IMR-90 (cell line): ENCODE data around the gene SLC39A6. TPM values are rescaled to one million over a fixed set of nuclear protein-coding genes. Genes with fewer than 3 reads are reported as not detected.

Experiments used
- ATAC-seq: fragments of 200-7000 bp; cut with Tn5 transposase; 2 replicates; pipeline ENCODE4 v1.9.1; 2020; ENCODE audit warnings: low read depth, mild to moderate bottlenecking, moderate library complexity
- BruUV-seq: library from RNA; stranded (reverse); fragments of 400-500 nt; replicated peaks from 2 replicates; lab custom pipeline; 2021; lab: Mats Ljungman, UMichigan
- CTCF ChIA-PET: fragments of 300-600 bp; formaldehyde crosslinking; extraction: SDS; loops from one replicate; lab custom pipeline; 2021; ENCODE audit warnings: antibody characterized with exemption; lab: Yijun Ruan, JAX
- POLR2A ChIA-PET: fragments of 300-600 bp; sonication (Branson Sonifier 250); formaldehyde crosslinking; loops from one replicate; lab custom pipeline; 2022; ENCODE audit warnings: antibody characterized with exemption; ENCODE audit not compliant: unreplicated experiment; lab: Charles Lee
- DNase-seq: peaks from one replicate; pipeline ENCODE4 v3.0.0; 2013
- H2AFZ ChIP-seq: replicated peaks from 2 replicates; pipeline ENCODE3; 2013; ENCODE audit warnings: low read length, mild to moderate bottlenecking; ENCODE audit not compliant: poor library complexity
- H2AK5ac ChIP-seq: 2 replicates; pipeline ENCODE4 v1.6.1; 2013; ENCODE audit warnings: low read depth, low read length, inconsistent platforms
- H2AK9ac ChIP-seq: replicated peaks from 2 replicates; pipeline ENCODE3; 2013; ENCODE audit warnings: mild to moderate bottlenecking, low read depth, low read length, moderate library complexity; ENCODE audit not compliant: poor library complexity
- H2BK120ac ChIP-seq: 2 replicates; pipeline ENCODE4 v1.6.1; 2013; ENCODE audit warnings: low read depth, low read length, inconsistent platforms
- H2BK15ac ChIP-seq: 3 replicates; pipeline ENCODE4 v1.6.1; 2013; ENCODE audit warnings: low read depth, low read length, inconsistent platforms
- H2BK20ac ChIP-seq: 2 replicates; pipeline ENCODE4 v1.6.1; 2013; ENCODE audit warnings: low read depth, mild to moderate bottlenecking, inconsistent platforms, low read length, moderate library complexity
- H2BK5ac ChIP-seq: 2 replicates; pipeline ENCODE4 v1.6.1; 2013; ENCODE audit warnings: mild to moderate bottlenecking, low read depth, low read length, inconsistent platforms; ENCODE audit not compliant: poor library complexity, severe bottlenecking
- H3K14ac ChIP-seq: replicated peaks from 2 replicates; pipeline ENCODE4 v1.6.1; 2013; ENCODE audit warnings: low read depth, low read length, inconsistent platforms
- H3K18ac ChIP-seq: 2 replicates; pipeline ENCODE4 v1.6.1; 2013; ENCODE audit warnings: low read depth, low read length, control low read depth
- H3K23ac ChIP-seq: 2 replicates; pipeline ENCODE4 v1.6.1; 2013; ENCODE audit warnings: low read depth, low read length, inconsistent platforms
- H3K27ac ChIP-seq: 2 replicates; pipeline ENCODE4 v1.5.1; 2013; ENCODE audit warnings: mild to moderate bottlenecking, control low read depth, low read length; ENCODE audit not compliant: insufficient read depth
- H3K27me3 ChIP-seq: 2 replicates; pipeline ENCODE4 v1.6.1; 2013; ENCODE audit warnings: low read length; ENCODE audit not compliant: control insufficient read depth, insufficient read depth
- H3K36me3 ChIP-seq: 2 replicates; pipeline ENCODE4 v1.6.1; 2013; ENCODE audit warnings: low read length, mixed read lengths; ENCODE audit not compliant: control insufficient read depth, insufficient read depth
- H3K4ac ChIP-seq: 2 replicates; pipeline ENCODE4 v1.6.1; 2013; ENCODE audit warnings: low read depth, low read length, inconsistent platforms
- H3K4me1 ChIP-seq: 2 replicates; pipeline ENCODE4 v1.6.1; 2013; ENCODE audit warnings: low read length, mixed read lengths; ENCODE audit not compliant: control insufficient read depth, insufficient read depth
- H3K4me2 ChIP-seq: 2 replicates; pipeline ENCODE4 v1.6.1; 2013; ENCODE audit warnings: low read depth, mild to moderate bottlenecking, control low read depth, low read length, moderate library complexity
- H3K4me3 ChIP-seq: 2 replicates; pipeline ENCODE4 v1.5.1; 2013; ENCODE audit warnings: low read depth, mild to moderate bottlenecking, control low read depth, low read length, moderate library complexity; ENCODE audit not compliant: insufficient read depth
- H3K56ac ChIP-seq: 2 replicates; pipeline ENCODE4 v1.6.1; 2013; ENCODE audit warnings: low read length, inconsistent platforms; ENCODE audit not compliant: insufficient read depth; ENCODE audit errors: extremely low read depth
- H3K79me1 ChIP-seq, 2 experiments: 2 replicates each; pipeline ENCODE4 v1.6.1; 2013; ENCODE audit warnings: low read length in 2 of 2, inconsistent platforms in 1 of 2, low read depth in 1 of 2
- H3K9ac ChIP-seq: 2 replicates; pipeline ENCODE4 v1.6.1; 2013; ENCODE audit warnings: low read depth, low read length, control low read depth
- H3K9me1 ChIP-seq: 2 replicates; pipeline ENCODE4 v1.6.1; 2013; ENCODE audit warnings: low read length, inconsistent platforms; ENCODE audit not compliant: insufficient read depth
- H3K9me3 ChIP-seq: 2 replicates; pipeline ENCODE4 v1.6.1; 2013; ENCODE audit warnings: low read length; ENCODE audit not compliant: control insufficient read depth, insufficient read depth
- H4K20me1 ChIP-seq: 2 replicates; pipeline ENCODE4 v1.6.1; 2013; ENCODE audit warnings: low read length, inconsistent platforms; ENCODE audit not compliant: insufficient read depth
- H4K5ac ChIP-seq: 2 replicates; pipeline ENCODE4 v1.6.1; 2013; ENCODE audit warnings: mild to moderate bottlenecking, low read depth, low read length, control low read depth
- H4K8ac ChIP-seq, 2 experiments: 2 replicates each; pipeline ENCODE4 v1.6.1; 2013; ENCODE audit warnings: low read depth in 2 of 2, low read length in 2 of 2, control low read depth in 1 of 2, inconsistent platforms in 1 of 2
- H4K91ac ChIP-seq: 2 replicates; pipeline ENCODE4 v1.6.1; 2013; ENCODE audit warnings: low read depth, low read length, inconsistent platforms; ENCODE audit not compliant: insufficient read depth
- BHLHE40 ChIP-seq: fragments of 150-350 bp; IDR thresholded peaks from 2 replicates; pipeline ENCODE4 v1.6.1; 2016; ENCODE audit warnings: mild to moderate bottlenecking, low read depth, low read length
- CEBPB ChIP-seq: IDR thresholded peaks from 2 replicates; pipeline ENCODE4 v1.6.1; 2012; ENCODE audit warnings: low read depth, low read length, improper control_type of control experiment
- CHD1 ChIP-seq: IDR thresholded peaks from 2 replicates; pipeline ENCODE4 v1.6.1; 2012; ENCODE audit warnings: low read depth, low read length, improper control_type of control experiment
- CTCF ChIP-seq: conservative IDR thresholded peaks from 2 replicates; pipeline ENCODE4 v1.5.1; 2012; ENCODE audit warnings: mild to moderate bottlenecking, low read depth, low read length, improper control_type of control experiment
- FOS ChIP-seq: fragments of 150-350 bp; IDR thresholded peaks from 2 replicates; pipeline ENCODE4 v1.6.1; 2016; ENCODE audit warnings: low read depth, low read length
- MAFK ChIP-seq: IDR thresholded peaks from 2 replicates; pipeline ENCODE4 v1.6.1; 2012; ENCODE audit warnings: low read depth, low read length, improper control_type of control experiment
- MAZ ChIP-seq: IDR thresholded peaks from 2 replicates; pipeline ENCODE4 v1.6.1; 2012; ENCODE audit warnings: low read depth, mild to moderate bottlenecking, low read length, improper control_type of control experiment, moderate library complexity, borderline replicate concordance
- MXI1 ChIP-seq: IDR thresholded peaks from 2 replicates; pipeline ENCODE4 v1.6.1; 2012; ENCODE audit warnings: low read depth, mild to moderate bottlenecking, low read length, moderate library complexity, borderline replicate concordance
- NFE2L2 ChIP-seq: fragments of 150-350 bp; IDR thresholded peaks from 2 replicates; pipeline ENCODE4 v1.6.1; 2016; ENCODE audit warnings: low read depth, mild to moderate bottlenecking, low read length
- POLR2A ChIP-seq: IDR thresholded peaks from 2 replicates; pipeline ENCODE4 v1.6.1; 2012; ENCODE audit warnings: mild to moderate bottlenecking, low read depth, low read length
- RAD21 ChIP-seq: IDR thresholded peaks from 2 replicates; pipeline ENCODE4 v1.6.1; 2012; ENCODE audit warnings: low read length, improper control_type of control experiment
- RCOR1 ChIP-seq: IDR thresholded peaks from 2 replicates; pipeline ENCODE4 v1.6.1; 2012; ENCODE audit warnings: mild to moderate bottlenecking, low read length, improper control_type of control experiment; ENCODE audit not compliant: insufficient replicate concordance
- RFX5 ChIP-seq: IDR thresholded peaks from 2 replicates; pipeline ENCODE4 v1.8.0; 2012; ENCODE audit warnings: low read depth, mild to moderate bottlenecking, low read length, moderate library complexity
- SMC3 ChIP-seq: fragments of 150-350 bp; IDR thresholded peaks from 2 replicates; pipeline ENCODE4 v1.6.1; 2016; ENCODE audit warnings: low read depth, mild to moderate bottlenecking, antibody characterized with exemption, low read length, moderate library complexity
- dilution Hi-C: fragments of 300-500 bp; cut with HindIII; formaldehyde crosslinking; loops from one replicate; pipeline ENCODE4 v1.14.3; 2018; ENCODE audit warnings: low sequenced_read_pairs; ENCODE audit not compliant: unreplicated experiment
- in situ Hi-C: fragments of 300-500 bp; cut with MboI; formaldehyde crosslinking; loops from 3 replicates; pipeline ENCODE4 v1.14.3; 2019; ENCODE audit warnings: low sequenced_read_pairs, inconsistent platforms, mixed read lengths
- intact Hi-C: fragments of 100-400 bp; cut with micrococcal nuclease; formaldehyde crosslinking; loops from 2 replicates; pipeline ENCODE4 v1.10.0; 2022
- polyA plus RNA-seq, 3 experiments: library from polyadenylated mRNA; depleted of rRNA; stranded (reverse); fragments of >200 nt; gene quantifications; 2 replicates each; pipeline ENCODE4 v1.2.3, GENCODE V29; 2012; ENCODE audit warnings: low replicate concordance in 1 of 3
- total RNA-seq: library from RNA; depleted of rRNA; stranded (reverse); fragments of >200 nt; gene quantifications from 2 replicates; pipeline ENCODE4 v1.2.3, GENCODE V29; 2012
- TF ChIP-seq, protein P1 (sequence below): fragments of 150-350 bp; IDR thresholded peaks from 2 replicates; pipeline ENCODE4 v1.6.1; 2017; ENCODE audit warnings: mild to moderate bottlenecking, antibody characterized with exemption, low read length, low read depth
- TF ChIP-seq, protein P2 (sequence below): fragments of 150-350 bp; IDR thresholded peaks from 2 replicates; pipeline ENCODE4 v1.6.1; 2016; ENCODE audit warnings: low read depth, mild to moderate bottlenecking, low read length, moderate library complexity, borderline replicate concordance

The SLC39A6 gene
- total and polyA plus RNA-seq, 2 of the 4 experiments (the other 2 are of a cell fraction): 48.7 to 91.9 TPM

DNA sequence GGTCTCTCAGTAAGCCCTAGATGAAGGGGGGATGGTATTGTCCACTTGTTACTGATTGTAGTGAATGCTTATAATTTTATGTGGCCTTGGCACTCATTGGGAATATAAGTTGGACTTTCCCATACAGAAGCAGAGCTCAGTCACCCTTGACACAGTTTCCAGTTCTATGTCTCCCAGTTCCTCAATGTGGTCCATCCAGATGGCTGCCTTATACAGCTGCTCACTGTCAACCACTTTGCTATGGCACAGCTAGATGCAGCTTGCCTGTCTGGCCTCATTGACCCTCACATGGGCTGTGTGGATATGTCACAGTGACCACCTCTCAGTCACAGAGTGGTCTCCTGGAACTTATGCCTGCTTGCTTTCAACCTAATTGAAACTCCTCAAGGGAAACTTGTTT, 21.7 kb downstream of the SLC39A6 start:
- H3K79me1 ChIP-seq: 0 out of 4 replicates have a peak, but pooled peaks cover 0 to 2% of the 10 kb centered on the region in 2 experiments
- no peak for ATAC-seq
- no peaks in the 10 kb centered on the region for H3K27me3 ChIP-seq
- H2BK5ac ChIP-seq: no peak overlapping the region
- H4K8ac ChIP-seq: no peak overlapping the region
- H3K9ac ChIP-seq: no peak overlapping the region
- no peaks in the 10 kb centered on the region for H3K9me3 ChIP-seq
- H2BK15ac ChIP-seq: no peak overlapping the region
- no peaks in the 10 kb centered on the region for H4K20me1 ChIP-seq
- H3K56ac ChIP-seq: no peak overlapping the region
- no peak overlapping the region for H2AK5ac ChIP-seq
- BruUV-seq: no TSS peak
- dilution Hi-C loops: no loop called here
- peaks cover 19% of the 10 kb centered on the region for H3K36me3 ChIP-seq
- H3K4me1 ChIP-seq: no peaks in the 10 kb centered on the region
- no peak overlapping the region for H3K4me2 ChIP-seq
- H3K9me1 ChIP-seq: peaks cover 8% of the 10 kb centered on the region; the same call in 1 of the 2 replicates
- H2AFZ ChIP-seq: no peak overlapping the region
- H3K27ac ChIP-seq: no peak overlapping the region
- H2AK9ac ChIP-seq: no peak overlapping the region
- POLR2A ChIA-PET: interaction anchor here (0.6 kb wide), 1 partner anchor 185 kb away, joined by 3 read pairs; no protein-coding TSS in a partner anchor
- H3K4me3 ChIP-seq: no peak overlapping the region
- no peak for TF ChIP-seq RCOR1
- no peak for TF ChIP-seq BHLHE40
- no peak for TF ChIP-seq RAD21
- TF ChIP-seq MAZ: no peak
- no peak for TF ChIP-seq CEBPB
- TF ChIP-seq MXI1: no peak
- TF ChIP-seq POLR2A: no peak
- TF ChIP-seq CTCF: no peak
- TF ChIP-seq SMC3: no peak
- no peak for TF ChIP-seq MAFK
- TF ChIP-seq, protein P1, sequence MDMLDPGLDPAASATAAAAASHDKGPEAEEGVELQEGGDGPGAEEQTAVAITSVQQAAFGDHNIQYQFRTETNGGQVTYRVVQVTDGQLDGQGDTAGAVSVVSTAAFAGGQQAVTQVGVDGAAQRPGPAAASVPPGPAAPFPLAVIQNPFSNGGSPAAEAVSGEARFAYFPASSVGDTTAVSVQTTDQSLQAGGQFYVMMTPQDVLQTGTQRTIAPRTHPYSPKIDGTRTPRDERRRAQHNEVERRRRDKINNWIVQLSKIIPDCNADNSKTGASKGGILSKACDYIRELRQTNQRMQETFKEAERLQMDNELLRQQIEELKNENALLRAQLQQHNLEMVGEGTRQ: no peak
- no peak for TF ChIP-seq RFX5
- no peak for TF ChIP-seq FOS
- TF ChIP-seq CHD1: no peak
- TF ChIP-seq, protein P2, sequence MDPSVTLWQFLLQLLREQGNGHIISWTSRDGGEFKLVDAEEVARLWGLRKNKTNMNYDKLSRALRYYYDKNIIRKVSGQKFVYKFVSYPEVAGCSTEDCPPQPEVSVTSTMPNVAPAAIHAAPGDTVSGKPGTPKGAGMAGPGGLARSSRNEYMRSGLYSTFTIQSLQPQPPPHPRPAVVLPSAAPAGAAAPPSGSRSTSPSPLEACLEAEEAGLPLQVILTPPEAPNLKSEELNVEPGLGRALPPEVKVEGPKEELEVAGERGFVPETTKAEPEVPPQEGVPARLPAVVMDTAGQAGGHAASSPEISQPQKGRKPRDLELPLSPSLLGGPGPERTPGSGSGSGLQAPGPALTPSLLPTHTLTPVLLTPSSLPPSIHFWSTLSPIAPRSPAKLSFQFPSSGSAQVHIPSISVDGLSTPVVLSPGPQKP: no peak
- TF ChIP-seq NFE2L2: no peak
- intact Hi-C loops: no loop called here
- H4K91ac ChIP-seq: no peak overlapping the region
- no peak overlapping the region for H2BK120ac ChIP-seq
- in situ Hi-C loops: no loop called here
- no peak overlapping the region for H3K14ac ChIP-seq
- CTCF ChIA-PET: interaction anchor here (0.6 to 1.1 kb wide), 2 partner anchors 20 to 21 kb away, joined by 3 to 4 read pairs; no protein-coding TSS in a partner anchor
- H3K18ac ChIP-seq: no peak overlapping the region
- H3K4ac ChIP-seq: no peak overlapping the region
- H2BK20ac ChIP-seq: no peak overlapping the region
- H3K23ac ChIP-seq: no peak overlapping the region
- no peak overlapping the region for H4K5ac ChIP-seq
- no peak for DNase-seq
